ENCODE data around the gene STARD3. TPM values are rescaled to one million over a fixed set of nuclear protein-coding genes. Genes with fewer than 3 reads are reported as not detected.

The STARD3 gene
- total and polyA plus RNA-seq, 2 of the 13 experiments (the other 11 are each of a cell fraction or from before 2014, with no cell fraction given), result 34.6 to 100 TPM

- TF ChIP-seq ZBTB10 (CRISPR knock-in tag; IDR thresholded peaks at IDR 0.05; ENCODE audit: borderline replicate concordance) (no peak), KLF11 (CRISPR knock-in tag; IDR thresholded peaks at IDR 0.05) (peak; percentile 75; the same call in 1 of the 2 replicates), KDM2A (CRISPR knock-in tag; IDR thresholded peaks at IDR 0.05; ENCODE audit: borderline replicate concordance, low read depth) (peak; percentile 96), ZNF891 (CRISPR knock-in tag; IDR thresholded peaks at IDR 0.05) (no peak; the same call in 1 of the 2 replicates), MYPOP (CRISPR knock-in tag; IDR thresholded peaks at IDR 0.05) (no peak), ZFYVE20 (CRISPR knock-in tag; IDR thresholded peaks at IDR 0.05; ENCODE audit: borderline replicate concordance, low read depth) (no peak), CREB1 (IDR thresholded peaks at IDR 0.05) (no peak), CREB1 (CRISPR knock-in tag; IDR thresholded peaks at IDR 0.05) (no peak), HNRNPK (IDR thresholded peaks at IDR 0.05; ENCODE audit: low read depth, low read length, poor library complexity, severe bottlenecking) (no peak), ZNF350 (CRISPR knock-in tag; IDR thresholded peaks at IDR 0.05; ENCODE audit: borderline replicate concordance, low read depth) (peak; percentile 70), ZMYM3 (CRISPR knock-in tag; IDR thresholded peaks at IDR 0.05) (no peak), FOXO1 (CRISPR knock-in tag; IDR thresholded peaks at IDR 0.05) (peak; percentile 51), CENPX (CRISPR knock-in tag; IDR thresholded peaks at IDR 0.05) (no peak), ZNF780A (CRISPR knock-in tag; IDR thresholded peaks at IDR 0.05) (no peak), ZFAT (CRISPR knock-in tag; conservative IDR thresholded peaks at IDR 0.05) (no peak), RCOR2 (CRISPR knock-in tag; IDR thresholded peaks at IDR 0.05) (0 out of 2 replicates have a peak, but pooled peaks have one; percentile 43), TARDBP (CRISPR knock-in tag; IDR thresholded peaks at IDR 0.05) (0 out of 2 replicates have a peak, but pooled peaks have one; percentile 49), PHF20 (CRISPR knock-in tag; IDR thresholded peaks at IDR 0.05) (no peak), HOXA5 (CRISPR knock-in tag; IDR thresholded peaks at IDR 0.05) (peak; percentile 78; the same call in 1 of the 2 replicates), CBFB (CRISPR knock-in tag; IDR thresholded peaks at IDR 0.05) (0 out of 2 replicates have a peak, but pooled peaks have one; percentile 64), NR2F6 (IDR thresholded peaks at IDR 0.05) (0 out of 2 replicates have a peak, but pooled peaks have one; percentile 21), NR2F6 (CRISPR knock-in tag; IDR thresholded peaks at IDR 0.05) (peak; percentile 50; the same call in 1 of the 2 replicates), JARID2 (CRISPR knock-in tag; IDR thresholded peaks at IDR 0.05; ENCODE audit: insufficient replicate concordance) (no peak), IRF9 (CRISPR knock-in tag; IDR thresholded peaks at IDR 0.05; ENCODE audit: borderline replicate concordance) (peak; percentile 42; the same call in 1 of the 2 replicates), SAFB2 (CRISPR knock-in tag; IDR thresholded peaks at IDR 0.05; ENCODE audit: borderline replicate concordance, low read depth) (no peak), TMF1 (CRISPR knock-in tag; IDR thresholded peaks at IDR 0.05; ENCODE audit: low read depth) (no peak)
These were observed 15.2 kb upstream of the STARD3 start (continued) for GRCh38 chr17:39621523-39622379.

Measured in HepG2 (cell line).